Cerebellar nuclear complex (tissue), 1 donor: ENCODE data around the gene SLIT3.
A peak's percentile ranks its signal among the peaks of the same experiment; 100 is the strongest.
"Not testable (repeated sequence)": the region's sequence is repeated elsewhere in the genome, so short reads cannot be mapped to it uniquely, and the experiment has no call there.

Experiments
- DNase-seq, 2 experiments: peaks; one replicate each; lab custom pipeline; 2025; lab: John Stamatoyannopoulos, UW

Gene SLIT3

GRCh38 chr5:169219351-169219750 lies 81.6 kb downstream of the SLIT3 start:
- no peak for DNase-seq

GRCh38 chr5:169218861-169219260 lies 82.1 kb downstream of the SLIT3 start:
- DNase-seq, result no peak

GRCh38 chr5:169218176-169218575 lies 82.8 kb downstream of the SLIT3 start:
- DNase-seq, result no peak

GRCh38 chr5:169216866-169217265 lies 84.1 kb downstream of the SLIT3 start:
- DNase-seq, result no peak

GRCh38 chr5:169213479-169213878 lies 87.5 kb downstream of the SLIT3 start:
- DNase-seq, result no peak

- not testable (repeated sequence) for DNase-seq
Observed at GRCh38 chr5:169211761-169212160, 89.2 kb downstream of the SLIT3 start.

GRCh38 chr5:169204788-169205400 lies 96.0 kb downstream of the SLIT3 start:
- DNase-seq, result no peak

GRCh38 chr5:169202969-169203368 lies 98.0 kb downstream of the SLIT3 start:
- DNase-seq, result no peak

- no peak for DNase-seq
Observed at GRCh38 chr5:169201597-169201996, 99.3 kb downstream of the SLIT3 start.

- no peak for DNase-seq
Observed at GRCh38 chr5:169200125-169200778, 100.7 kb downstream of the SLIT3 start.

- peak in 1 of 2 experiments; percentile 50 for DNase-seq
Observed at GRCh38 chr5:169197343-169197742, 103.6 kb downstream of the SLIT3 start.

- no peak for DNase-seq
Observed at GRCh38 chr5:169196059-169196458, 104.9 kb downstream of the SLIT3 start.

- DNase-seq, result no peak
Observed at GRCh38 chr5:169195601-169196000, 105.3 kb downstream of the SLIT3 start.

GRCh38 chr5:169192536-169192935 lies 108.4 kb downstream of the SLIT3 start:
- no peak for DNase-seq

GRCh38 chr5:169190849-169191248 lies 110.1 kb downstream of the SLIT3 start:
- DNase-seq, result no peak

- DNase-seq, result no peak
Observed at GRCh38 chr5:169185626-169186025, 115.3 kb downstream of the SLIT3 start.

- no peak for DNase-seq
Observed at GRCh38 chr5:169183576-169183975, 117.4 kb downstream of the SLIT3 start.

GRCh38 chr5:169182797-169183196 lies 118.1 kb downstream of the SLIT3 start:
- DNase-seq, result no peak

GRCh38 chr5:169181814-169182213 lies 119.1 kb downstream of the SLIT3 start:
- no peak for DNase-seq

GRCh38 chr5:169178754-169179153 lies 122.2 kb downstream of the SLIT3 start:
- no peak for DNase-seq

GRCh38 chr5:169178274-169178673 lies 122.7 kb downstream of the SLIT3 start:
- no peak for DNase-seq

GRCh38 chr5:169176709-169177694 lies 123.9 kb downstream of the SLIT3 start:
- DNase-seq, result no peak

GRCh38 chr5:169175733-169176132 lies 125.2 kb downstream of the SLIT3 start:
- DNase-seq, result no peak
